Activated CD8-positive, alpha-beta memory T cell treated with anti-CD3 and anti-CD28 coated beads for 36 hours (primary cell): Measurements from ENCODE around the gene PDE3B. TPM values are rescaled to one million over a fixed set of nuclear protein-coding genes. Genes with fewer than 3 reads are reported as not detected.

Experiments used
- CTCF ChIA-PET: fragments of 350-600 bp; sonication (Branson Sonifier 250); formaldehyde crosslinking; loops from one replicate; lab custom pipeline; 2021; ENCODE audit warnings: antibody characterized with exemption; lab: Charles Lee
- POLR2A ChIA-PET: fragments of 350-600 bp; sonication (Branson Sonifier 250); formaldehyde crosslinking; loops from one replicate; lab custom pipeline; 2021; ENCODE audit warnings: antibody characterized with exemption; lab: Charles Lee
- total RNA-seq, 2 experiments: library from RNA; stranded (reverse); gene quantifications; one replicate each; pipeline ENCODE4 v1.2.3, GENCODE V29; 2021

The PDE3B gene
- total RNA-seq, 2 experiments from 2014 or later: 38.7 to 39.1 TPM

DNA sequence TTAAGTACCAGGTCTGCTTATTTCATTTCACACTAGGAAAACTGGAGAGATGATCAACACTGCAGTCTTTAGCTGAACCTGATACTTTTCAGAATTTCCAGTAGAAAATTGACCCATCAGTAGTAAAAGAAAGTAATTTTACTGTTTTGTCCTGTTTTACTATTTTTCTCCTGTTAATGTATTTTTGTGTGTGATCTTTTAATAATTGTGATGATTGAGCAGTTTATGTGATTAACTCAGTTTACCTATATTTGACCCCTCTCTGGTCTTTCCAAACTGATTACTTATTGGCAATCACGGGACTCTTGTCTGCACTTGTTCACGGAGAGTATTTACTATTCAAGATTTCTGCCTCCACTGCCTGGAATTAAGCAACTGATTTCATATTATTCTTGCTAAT, 249.0 kb downstream of the PDE3B start:
- POLR2A ChIA-PET: interaction anchor here (1.0 to 1.5 kb wide), 5 partner anchors 13 to 372 kb away, joined by 4 to 7 read pairs (median 6); partner anchors contain the start of gene PSMA1
- CTCF ChIA-PET: interaction anchor here (1.2 to 5.3 kb wide), 3 partner anchors 12 to 248 kb away, joined by 8 to 28 read pairs (median 9); partner anchors contain the start of gene PDE3B

DNA sequence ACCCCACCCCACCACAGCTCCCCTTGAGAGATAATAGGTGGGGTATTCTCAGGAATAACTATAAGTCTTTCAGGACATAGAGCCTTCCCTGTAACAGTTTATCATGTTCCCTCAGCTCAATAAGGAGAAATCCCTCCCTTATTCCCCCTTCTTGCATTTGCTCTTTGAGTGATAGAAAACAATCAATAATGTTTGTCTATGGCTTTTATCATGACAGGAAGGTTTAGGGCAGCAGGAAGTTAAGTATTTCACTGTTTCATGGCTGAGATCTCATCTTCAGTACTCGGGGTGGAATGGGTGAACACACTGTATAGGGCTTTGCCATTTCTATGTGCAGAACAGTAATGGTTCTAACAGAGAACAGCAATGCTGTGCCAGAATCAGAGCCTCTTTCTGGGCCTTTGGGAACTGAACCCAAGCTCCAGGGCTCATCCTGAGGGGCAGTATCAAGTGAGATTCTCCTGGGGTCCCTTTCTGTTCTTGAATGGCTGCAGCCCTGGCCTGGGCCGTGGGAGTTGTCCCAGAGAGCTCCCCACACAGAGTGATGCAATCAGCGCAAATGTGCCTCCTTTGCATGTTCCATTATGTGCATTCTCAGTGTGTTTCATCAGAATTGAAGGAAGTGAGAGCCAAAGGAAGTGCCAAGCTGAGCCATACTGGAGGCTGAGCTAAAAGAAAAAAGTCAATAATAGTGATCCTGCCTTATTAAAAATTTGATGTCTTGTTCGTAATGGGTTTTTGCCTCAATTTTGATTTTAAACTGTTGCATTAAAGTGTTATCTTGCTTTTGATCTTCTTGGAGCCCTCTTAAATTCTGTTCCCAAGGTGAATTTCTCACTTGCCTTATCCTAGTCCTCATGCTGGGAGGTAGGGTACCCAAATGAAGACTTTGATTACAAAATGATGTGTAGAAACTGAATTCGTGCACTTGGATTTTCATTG, 251.3 kb downstream of the PDE3B start:
- POLR2A ChIA-PET: interaction anchor here (0.6 kb wide), 1 partner anchor 252 kb away, joined by 3 read pairs; no protein-coding TSS in a partner anchor
- CTCF ChIA-PET: interaction anchor here (1.1 to 2.3 kb wide), 2 partner anchors 10 to 13 kb away, joined by 5 to 13 read pairs; no protein-coding TSS in a partner anchor

GRCh38 chr11:14898355-14898754, 254.8 kb downstream of the PDE3B start:
- ChIA-PET POLR2A (no interaction called here), CTCF (interaction anchor here (0.6 to 1.3 kb wide), 3 partner anchors 9 to 170 kb away, joined by 3 to 4 read pairs (median 3); no protein-coding TSS in a partner anchor)

GRCh38 chr11:14898906-14899305, 255.3 kb downstream of the PDE3B start:
- CTCF ChIA-PET: interaction anchor here (0.6 to 1.3 kb wide), 2 partner anchors 8 to 109 kb away, joined by 3 to 4 read pairs; no protein-coding TSS in a partner anchor

GRCh38 chr11:14902650-14903350, 259.2 kb downstream of the PDE3B start:
- ChIA-PET CTCF (interaction anchor here (1.1 kb wide), 1 partner anchor 172 kb away, joined by 3 read pairs; no protein-coding TSS in a partner anchor), POLR2A (no interaction called here)

More at GRCh38 chr11:14898906-14899305, 255.3 kb downstream of the PDE3B start:
- POLR2A ChIA-PET: no interaction called here

GRCh38 chr11:14904745-14905103, 261.1 kb downstream of the PDE3B start:
- ChIA-PET POLR2A (interaction anchor here (0.6 to 2.4 kb wide), 2 partner anchors 13 to 95 kb away, joined by 4 to 7 read pairs; partner anchors contain the start of gene CYP2R1), CTCF (interaction anchor here (1.1 to 5.9 kb wide), 6 partner anchors 11 to 170 kb away, joined by 5 to 54 read pairs (median 10); partner anchors contain the start of genes CALCB and CYP2R1)

- ChIA-PET POLR2A (interaction anchor here (0.6 to 2.4 kb wide), 2 partner anchors 13 to 96 kb away, joined by 4 to 7 read pairs; partner anchors contain the start of gene CYP2R1), CTCF (interaction anchor here (0.6 to 5.9 kb wide), 14 partner anchors 11 to 450 kb away, joined by 3 to 54 read pairs (median 7); partner anchors contain the start of genes CALCB, CYP2R1 and PSMA1)
Measured at GRCh38 chr11:14905104-14906033, 261.8 kb downstream of the PDE3B start.

DNA sequence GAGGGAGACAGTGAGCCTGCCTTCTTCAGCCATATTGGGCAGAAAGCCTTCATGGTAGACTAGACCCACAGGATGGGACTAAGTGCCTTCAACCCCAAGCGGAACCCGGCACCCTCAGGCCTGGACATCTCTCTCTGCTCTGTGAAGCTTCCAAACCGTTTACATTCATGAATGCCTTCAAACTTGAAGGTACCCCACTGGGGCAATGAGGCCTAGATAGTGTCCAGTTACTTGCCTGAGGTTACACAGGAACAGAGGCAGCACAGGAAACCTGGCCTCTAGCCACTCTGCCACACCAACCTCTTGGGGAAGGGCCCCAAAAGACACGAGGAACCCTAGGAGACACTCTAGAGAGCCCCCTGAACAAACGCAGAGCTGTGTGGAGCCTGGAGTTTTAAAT, 263.0 kb downstream of the PDE3B start:
- ChIA-PET POLR2A (interaction anchor here (0.5 to 0.8 kb wide), 3 partner anchors 101 to 491 kb away, joined by 3 to 4 read pairs (median 3); partner anchors contain the start of gene PSMA1), CTCF (interaction anchor here (0.5 to 5.9 kb wide), 21 partner anchors 8 to 386 kb away, joined by 3 to 54 read pairs (median 5); partner anchors contain the start of genes CALCB, CYP2R1, PDE3B and PSMA1)

DNA sequence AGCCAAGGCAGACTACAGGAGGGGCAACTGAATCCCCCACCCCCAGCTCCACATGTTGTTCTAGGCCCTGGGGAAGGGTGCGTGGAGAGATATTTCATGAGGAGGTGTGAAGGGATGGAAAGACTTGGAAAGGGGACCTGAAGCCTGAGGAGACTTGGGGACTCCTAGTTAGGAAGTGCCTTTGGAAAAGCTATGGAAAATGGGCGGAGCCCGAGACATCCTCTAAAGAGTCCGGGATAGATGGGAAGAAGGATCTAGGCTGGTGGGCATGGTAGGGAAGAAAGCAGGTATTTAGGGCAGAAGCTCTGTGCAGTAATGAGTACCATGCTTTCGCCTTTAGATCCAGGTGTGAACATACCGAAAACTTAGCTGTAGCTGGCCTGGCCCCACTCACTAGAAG, 263.4 kb downstream of the PDE3B start:
- POLR2A ChIA-PET: interaction anchor here (0.8 kb wide), 1 partner anchor 387 kb away, joined by 3 read pairs; the partner anchor contains the start of gene PSMA1
- CTCF ChIA-PET: interaction anchor here (0.6 to 5.9 kb wide), 24 partner anchors 9 to 387 kb away, joined by 3 to 54 read pairs (median 8); partner anchors contain the start of genes CALCB, CYP2R1, PDE3B and PSMA1

DNA sequence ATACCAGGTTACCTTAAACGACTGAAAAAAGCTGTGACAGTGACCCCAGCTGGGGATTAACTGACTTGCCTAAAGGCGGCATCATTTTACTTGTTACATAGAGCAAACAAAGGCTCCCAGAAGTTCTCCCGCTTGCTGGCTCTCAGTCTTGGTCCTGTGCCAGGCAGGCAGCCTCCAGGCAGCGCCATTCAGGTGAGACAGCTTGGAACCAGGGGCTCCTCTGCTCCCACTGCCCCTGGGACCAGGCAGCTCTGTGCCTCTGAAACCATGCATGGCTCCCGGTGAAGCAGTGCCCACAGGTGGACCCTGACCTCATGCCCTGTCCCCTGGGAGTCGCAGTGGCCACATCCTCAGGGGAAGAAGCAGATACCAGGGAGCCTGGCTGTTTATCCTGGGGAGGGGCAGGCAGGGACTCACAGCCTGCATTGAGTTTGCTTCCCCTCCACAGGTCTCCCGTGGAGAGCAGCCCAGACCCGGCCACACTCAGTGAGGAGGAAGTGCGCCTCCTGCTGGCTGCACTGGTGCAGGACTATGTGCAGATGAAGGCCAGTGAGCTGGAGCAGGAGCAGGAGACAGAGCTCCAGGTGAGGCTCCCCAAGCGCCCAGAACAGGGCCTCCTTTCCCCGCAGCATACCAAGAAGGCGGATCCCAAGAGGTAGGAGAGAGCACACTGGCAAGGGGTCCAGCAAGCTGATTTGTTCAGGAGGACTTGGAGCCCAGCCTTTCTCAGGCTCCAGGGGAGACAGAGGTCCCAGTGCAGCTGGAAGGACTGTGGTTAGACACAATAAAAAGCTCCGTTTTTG, 264.0 kb downstream of the PDE3B start:
- POLR2A ChIA-PET: interaction anchor here (0.8 kb wide), 1 partner anchor 388 kb away, joined by 3 read pairs; the partner anchor contains the start of gene PSMA1
- CTCF ChIA-PET: interaction anchor here (0.5 to 5.9 kb wide), 33 partner anchors 9 to 601 kb away, joined by 3 to 54 read pairs (median 4); partner anchors contain the start of genes CALCB, CYP2R1, PDE3B and PSMA1

- POLR2A ChIA-PET: no interaction called here
- CTCF ChIA-PET: interaction anchor here (0.5 to 5.9 kb wide), 26 partner anchors 10 to 602 kb away, joined by 3 to 54 read pairs (median 6); partner anchors contain the start of genes CALCB, CYP2R1, PDE3B and PSMA1
Measured at GRCh38 chr11:14908214-14908880, 264.7 kb downstream of the PDE3B start.

- ChIA-PET POLR2A (no interaction called here), CTCF (interaction anchor here (0.8 to 1.2 kb wide), 2 partner anchors 57 to 161 kb away, joined by 3 to 4 read pairs; no protein-coding TSS in a partner anchor)
Measured at GRCh38 chr11:14914536-14914935, 270.9 kb downstream of the PDE3B start.

DNA sequence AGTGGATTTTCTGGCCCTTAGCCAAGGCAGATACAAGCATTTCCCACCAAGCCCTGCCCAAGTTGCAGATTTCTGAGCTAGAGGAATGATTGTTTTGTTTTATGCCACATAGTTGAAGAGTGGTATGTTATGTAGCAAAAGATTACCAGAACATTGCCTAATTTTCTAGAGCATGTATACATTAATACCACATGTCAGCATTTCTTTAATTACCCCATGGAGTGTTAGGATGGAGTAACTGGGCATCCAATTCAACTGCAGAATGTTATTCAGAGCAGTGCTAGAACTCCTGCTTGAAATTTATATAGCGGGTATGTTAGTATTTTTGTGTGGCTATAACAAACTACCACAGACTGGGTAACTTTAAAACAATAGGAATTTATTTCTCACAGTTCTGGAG, 272.8 kb downstream of the PDE3B start:
- ChIA-PET POLR2A (no interaction called here), CTCF (no interaction called here)
